Measurements from ENCODE around the gene FEN1. TPM values are rescaled to one million over a fixed set of nuclear protein-coding genes. Genes with fewer than 3 reads are reported as not detected.
A peak's percentile ranks its signal among the peaks of the same experiment; 100 is the strongest.

The FEN1 gene
- total and polyA plus RNA-seq, 2 of the 13 experiments (the other 11 are each of a cell fraction or from before 2014, with no cell fraction given), result 12.4 to 102 TPM

- TF ChIP-seq ZNF274 (CRISPR knock-in tag; IDR thresholded peaks at IDR 0.05) (peak; percentile 32; the same call in 1 of the 2 replicates), ZNF564 (CRISPR knock-in tag; IDR thresholded peaks at IDR 0.05) (0 out of 2 replicates have a peak, but pooled peaks have one; percentile 52), HNRNPLL (IDR thresholded peaks at IDR 0.05; ENCODE audit: low read depth, low read length, poor library complexity, severe bottlenecking) (peak; percentile 71), ZNF280D (CRISPR knock-in tag; IDR thresholded peaks at IDR 0.05) (peak; percentile 82; the same call in 1 of the 2 replicates), PITX1 (CRISPR knock-in tag; IDR thresholded peaks at IDR 0.05) (peak; percentile 86), ZNF577 (CRISPR knock-in tag; IDR thresholded peaks at IDR 0.05; ENCODE audit: borderline replicate concordance, low read depth) (peak; percentile 87; the same call in 1 of the 2 replicates), POLR2A (IDR thresholded peaks at IDR 0.05; ENCODE audit: insufficient read depth in 1 of 2, low read depth in 2 of 2, low read length in 2 of 2) (peak; percentile 79 to 89), THAP9 (CRISPR knock-in tag; IDR thresholded peaks at IDR 0.05; ENCODE audit: borderline replicate concordance) (peak; percentile 66), ARID2 (CRISPR knock-in tag; IDR thresholded peaks at IDR 0.05; ENCODE audit: borderline replicate concordance) (peak; percentile 26; the same call in 1 of the 2 replicates), ZMYM4 (CRISPR knock-in tag; IDR thresholded peaks at IDR 0.05) (0 out of 2 replicates have a peak, but pooled peaks have one; percentile 32), IKZF4 (CRISPR knock-in tag; IDR thresholded peaks at IDR 0.05; ENCODE audit: borderline replicate concordance, low read depth, not compliant biosample characterization) (peak; percentile 60), CHCHD3 (CRISPR knock-in tag; IDR thresholded peaks at IDR 0.05) (no peak; the same call in 1 of the 2 replicates), ZNF687 (CRISPR knock-in tag; IDR thresholded peaks at IDR 0.05) (peak; percentile 94), FOXO1 (CRISPR knock-in tag; IDR thresholded peaks at IDR 0.05) (no peak), CSRNP1 (CRISPR knock-in tag; IDR thresholded peaks at IDR 0.05) (peak; percentile 89; the same call in 1 of the 2 replicates)
Observed at GRCh38 chr11:61792310-61793082, at the start of gene FEN1, which contains the start of gene TMEM258 (continued).
